Measurements from ENCODE around the gene MICALL1.

Gene MICALL1

DNA sequence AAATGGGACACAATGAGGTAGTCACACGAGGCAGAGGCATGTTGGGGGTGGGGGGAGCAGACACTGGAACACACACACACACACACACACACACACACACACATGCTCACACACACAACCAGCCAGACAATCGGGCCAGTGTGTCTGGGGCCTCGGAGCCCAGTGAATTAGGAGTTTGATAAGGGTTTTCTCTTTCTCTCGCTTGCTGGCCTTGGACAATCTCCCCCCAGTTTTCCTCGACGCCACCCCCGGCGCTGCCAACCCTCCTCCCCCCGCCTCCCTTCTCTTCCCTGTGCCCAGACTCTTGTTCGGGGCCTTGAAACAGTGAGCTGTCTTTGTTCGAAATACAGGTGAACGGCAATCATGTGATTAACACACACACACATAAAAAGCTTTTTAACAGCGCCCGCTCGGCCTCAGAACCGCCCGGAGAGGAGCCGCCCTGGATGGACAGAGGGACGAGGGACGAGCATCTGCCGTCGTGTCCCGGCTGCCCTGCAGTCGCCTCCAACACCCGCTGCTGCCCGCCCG, 79.7 kb downstream of the MICALL1 start:
- no peak for DNase-seq

DNA sequence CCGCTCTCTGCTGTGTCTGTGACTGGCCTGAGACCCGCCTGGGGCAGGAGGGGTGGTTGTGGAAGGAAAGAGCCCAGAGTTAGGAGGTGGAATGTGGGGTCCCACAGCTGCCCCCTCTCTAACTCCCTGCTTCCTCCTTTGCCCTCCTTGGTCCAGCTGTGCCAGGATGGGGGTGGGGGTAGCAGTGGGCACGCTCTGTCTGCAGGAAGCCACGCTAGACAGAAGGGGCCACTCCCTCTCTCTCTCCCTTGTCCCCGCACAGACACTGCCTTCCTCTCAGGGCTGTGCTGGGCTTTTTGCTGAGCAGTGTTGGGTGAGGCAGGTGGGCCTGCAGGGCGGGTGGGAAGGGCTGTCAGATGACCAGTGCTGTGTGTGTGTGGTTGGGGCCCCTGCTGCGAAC, 80.3 kb downstream of the MICALL1 start:
- DNase-seq: no peak

DNA sequence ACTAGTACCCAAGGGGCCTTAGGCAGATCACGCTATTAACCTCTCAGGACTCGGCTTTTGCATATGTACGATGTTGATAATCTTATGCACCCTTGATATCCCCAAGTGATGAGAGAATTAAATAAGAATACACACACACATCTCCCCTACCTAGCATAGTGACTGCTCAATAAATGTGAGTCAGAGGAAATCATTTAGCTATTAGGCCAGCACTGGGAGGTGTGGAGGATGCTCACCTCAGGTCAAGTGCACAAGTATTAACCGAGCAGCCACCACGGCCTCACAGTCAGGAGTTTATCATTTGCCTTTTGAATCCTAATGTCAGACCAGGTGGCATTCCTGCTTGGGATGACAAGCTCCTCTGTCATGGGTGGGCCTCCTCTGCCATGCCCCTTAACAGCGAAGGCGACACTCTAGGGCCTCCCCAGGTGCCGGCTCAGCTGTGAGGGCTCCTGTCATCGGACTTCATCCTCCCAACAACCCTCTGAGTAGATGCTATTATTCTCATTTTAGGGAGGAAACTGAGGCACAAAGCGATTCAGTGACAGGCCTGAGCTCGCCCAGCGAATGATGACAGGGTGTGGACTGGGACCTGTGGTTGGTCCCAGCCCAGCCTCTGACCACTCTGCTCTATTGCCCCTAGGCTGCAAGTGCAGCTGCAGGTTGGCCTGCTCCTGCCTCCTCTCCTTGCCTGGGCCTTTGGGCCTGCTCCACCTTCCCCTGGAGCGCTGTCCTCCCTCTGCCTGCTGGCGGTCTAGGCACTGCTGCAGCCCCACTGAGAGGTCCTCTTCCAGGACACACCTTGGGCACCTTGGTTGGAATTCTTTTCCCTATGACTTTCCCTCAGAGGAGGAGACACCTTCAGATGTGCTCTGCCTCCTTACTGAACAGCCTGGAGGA, 83.3 kb downstream of the MICALL1 start:
- no peak for DNase-seq

DNA sequence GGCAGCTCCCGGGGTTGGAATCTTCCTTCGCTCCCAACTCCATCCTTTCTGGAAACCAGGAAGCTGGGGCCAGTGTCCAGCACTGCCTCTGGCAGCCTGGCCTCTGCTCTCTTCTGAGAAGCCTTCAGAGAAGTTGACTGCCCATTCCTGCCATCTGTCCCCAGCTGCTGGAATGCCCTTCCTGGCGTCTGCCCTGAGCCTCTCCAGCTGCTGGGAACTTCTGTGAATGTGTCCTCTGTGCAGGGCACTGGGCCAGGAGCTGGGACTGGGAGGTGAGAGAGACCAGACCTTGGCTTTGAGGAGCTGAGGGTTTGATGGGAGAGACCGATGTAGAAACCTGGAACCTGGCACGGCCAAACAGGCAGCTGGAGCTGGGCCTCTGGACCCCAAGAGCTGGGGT, 84.2 kb downstream of the MICALL1 start:
- DNase-seq: no peak

DNA sequence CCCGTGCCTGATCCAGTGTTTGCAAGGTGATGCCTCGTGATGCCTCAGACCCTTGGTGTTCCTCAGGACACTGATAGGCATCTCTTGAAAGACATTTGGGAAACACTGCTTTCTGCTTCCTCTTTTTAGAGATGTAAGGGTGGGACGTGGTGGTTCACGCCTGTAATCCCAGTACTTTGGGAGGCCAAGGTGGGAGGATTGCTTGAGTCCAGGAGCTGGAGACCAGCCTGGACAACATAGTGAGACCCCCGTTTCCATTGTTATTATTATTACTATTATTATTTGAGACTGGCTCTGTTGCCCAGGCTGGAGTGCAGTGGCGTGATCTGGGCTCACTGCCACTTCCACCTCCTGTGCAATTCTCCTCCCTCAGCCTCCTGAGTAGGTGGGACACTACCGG, 84.8 kb downstream of the MICALL1 start:
- no peak for DNase-seq

DNA sequence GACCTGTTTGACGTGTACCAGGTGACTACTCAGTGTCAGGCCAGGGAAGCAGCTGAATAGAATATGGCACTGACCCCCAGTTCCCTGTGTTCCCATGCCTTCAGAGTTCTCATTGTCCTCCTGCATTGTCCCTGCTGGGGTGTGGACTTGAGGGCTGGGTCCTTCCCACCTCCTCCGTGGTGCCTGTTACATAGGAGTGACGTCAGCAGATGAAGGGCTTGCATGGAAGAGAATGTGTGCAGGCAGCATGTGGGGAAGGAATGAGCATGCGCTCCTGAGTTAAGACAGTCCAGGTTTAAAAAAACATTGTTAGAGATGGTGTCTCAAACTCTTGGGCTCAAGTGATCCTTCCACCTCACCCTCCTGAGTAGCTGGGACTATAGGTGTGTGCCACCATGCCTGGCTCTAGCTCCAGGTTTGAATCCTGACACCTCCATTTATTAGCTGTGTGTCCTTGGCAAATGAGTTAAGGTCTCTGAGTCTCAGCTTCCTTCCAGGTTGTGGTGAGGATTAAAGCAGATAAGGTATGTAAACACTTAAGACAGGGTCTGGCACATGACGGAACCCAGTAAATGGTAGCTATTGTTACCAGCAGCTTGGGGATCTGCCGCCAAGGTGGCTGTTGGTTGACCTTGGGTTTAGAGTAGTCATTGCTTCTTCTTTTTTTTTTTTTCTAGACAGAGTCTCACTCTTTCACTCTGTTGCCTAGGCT, 85.8 kb downstream of the MICALL1 start:
- no peak for DNase-seq

Measured in stimulated activated CD4-positive, alpha-beta T cell treated with anti-CD3 and anti-CD28 coated beads, Interleukin-1b, Interleukin-23, amount 100 ng/mL, for 48 hours (primary cell).